ENCODE data around the gene ARMS2.

ARMS2 gene

DNA sequence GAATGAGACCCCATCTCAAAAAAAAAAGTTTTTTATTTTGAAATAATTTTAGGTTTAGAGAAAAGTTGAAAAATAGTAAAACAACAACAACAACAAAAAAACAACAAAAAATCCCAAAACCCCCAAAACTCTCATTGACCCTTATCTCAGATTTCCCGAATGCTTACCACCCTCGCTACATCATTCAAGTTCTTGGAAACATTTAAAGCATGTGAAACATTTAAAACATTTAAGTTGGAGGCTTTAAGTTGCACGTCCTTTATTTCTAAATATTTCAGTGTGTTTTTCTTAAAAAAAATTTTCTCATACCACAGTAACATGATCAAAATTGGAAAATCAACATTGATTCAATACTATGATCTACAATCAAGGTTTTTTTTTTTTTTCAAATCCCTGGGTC lies 382 bp upstream of the ARMS2 start:
- DNase-seq (ENCODE audit: low spot score): no peak

DNA sequence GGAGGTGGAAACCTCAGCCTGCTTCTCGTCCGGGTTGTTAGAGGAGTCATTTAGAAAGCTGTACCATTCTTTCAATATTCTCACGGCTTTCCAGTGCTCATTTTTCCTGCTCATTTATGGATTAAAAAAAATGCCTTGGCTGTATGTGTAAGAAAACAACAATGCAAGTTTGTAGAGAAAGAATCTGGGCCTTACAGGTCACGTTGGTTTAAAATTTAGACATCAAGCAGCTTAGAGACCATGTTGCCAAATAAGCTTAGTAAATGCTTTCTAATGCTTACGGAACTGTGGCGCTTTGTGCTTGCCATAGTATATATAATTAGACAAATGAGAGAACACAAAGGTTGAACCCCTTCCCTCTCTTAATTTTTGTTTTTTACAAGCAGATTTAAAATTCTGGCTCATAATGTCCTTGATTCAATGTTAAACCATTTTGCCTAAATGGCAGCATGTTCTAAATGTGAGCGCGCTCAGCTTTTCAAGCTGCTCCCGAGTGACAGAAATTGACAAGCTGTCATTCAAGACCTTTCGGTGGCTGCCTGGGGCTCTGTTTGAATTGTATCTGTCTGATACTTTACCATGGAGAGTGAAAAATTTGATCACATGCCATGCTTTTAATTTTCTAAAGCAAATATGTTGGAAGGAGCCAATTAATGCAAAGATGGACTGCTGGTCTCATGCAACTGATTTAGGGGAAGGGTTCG lies 1.1 kb downstream of the ARMS2 start:
- no peak for DNase-seq (ENCODE audit: low spot score)

DNA sequence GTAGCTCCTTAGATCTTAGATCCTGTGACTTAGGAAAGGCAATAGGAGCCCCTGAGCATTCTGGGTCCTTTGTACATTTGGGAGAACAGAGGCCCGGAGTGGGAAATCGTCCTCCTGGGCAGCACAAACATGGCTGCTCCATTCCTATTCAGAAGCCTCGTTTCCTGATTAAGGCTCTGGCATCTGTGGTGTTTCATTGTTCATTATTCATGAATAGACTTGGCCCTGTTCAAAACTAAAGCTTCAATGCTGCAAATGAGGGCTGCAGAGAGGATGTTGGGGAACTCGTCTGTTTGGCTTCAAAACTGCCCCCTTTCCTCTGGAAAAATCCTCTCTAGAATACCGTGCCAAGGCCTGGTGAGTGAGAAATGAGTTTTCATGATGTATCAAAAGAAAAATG lies 3.5 kb downstream of the ARMS2 start:
- no peak for DNase-seq (ENCODE audit: low spot score)

DNA sequence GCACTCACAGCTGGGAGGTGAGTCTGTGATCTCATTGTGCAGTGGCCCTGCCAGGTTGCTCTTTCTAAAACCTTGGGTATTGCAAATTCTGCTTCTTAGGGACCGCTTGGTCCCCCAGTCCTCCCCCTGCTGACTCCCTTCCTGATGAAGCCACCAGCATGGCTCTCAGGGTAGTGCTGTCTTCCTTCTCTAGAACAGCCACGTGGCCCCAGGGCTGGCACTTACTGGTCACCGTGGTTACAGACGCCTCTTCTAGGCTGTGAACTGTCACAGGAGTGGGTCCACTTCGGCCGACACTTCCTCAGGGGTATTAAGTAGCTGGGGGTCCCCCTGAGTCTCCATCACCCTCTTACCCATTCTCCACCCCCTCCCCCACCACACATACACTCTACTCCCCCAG lies 4.2 kb downstream of the ARMS2 start:
- DNase-seq (ENCODE audit: low spot score): no peak

DNA sequence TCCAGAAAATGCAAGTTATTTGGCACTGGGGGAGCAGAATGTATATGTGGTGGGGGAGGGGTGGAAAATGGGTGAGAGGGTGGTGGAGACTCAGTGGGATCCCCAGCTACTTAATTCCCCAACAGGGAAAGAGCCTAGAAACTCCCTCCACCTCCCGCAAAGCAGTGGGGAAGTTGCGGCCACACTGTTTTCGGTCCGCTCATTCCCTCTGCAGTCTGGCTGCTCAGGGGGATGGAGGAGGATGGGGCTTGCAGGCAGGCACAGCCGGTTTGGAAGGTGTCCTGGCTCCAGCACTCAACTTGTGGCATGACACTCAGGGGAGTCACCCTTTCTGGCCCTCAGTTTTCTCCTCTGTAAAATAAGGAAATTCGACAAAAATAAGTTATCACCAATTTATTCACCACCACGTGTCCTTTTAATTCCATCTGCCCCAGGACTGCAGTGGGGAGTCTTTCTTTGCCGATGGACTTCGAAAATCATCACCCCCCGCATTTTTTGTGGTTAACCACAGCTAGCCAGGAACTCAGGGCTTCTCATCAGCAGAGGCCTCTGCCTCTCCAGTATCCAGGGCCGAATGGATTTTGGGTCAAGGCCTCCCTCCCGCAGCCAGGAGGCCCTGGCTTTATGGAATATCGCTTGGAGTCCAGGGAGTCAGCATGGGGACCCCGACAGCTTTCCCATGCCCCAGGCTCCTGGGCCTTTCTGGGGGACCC lies 5.3 kb downstream of the ARMS2 start:
- no peak for DNase-seq (ENCODE audit: low spot score)

DNA sequence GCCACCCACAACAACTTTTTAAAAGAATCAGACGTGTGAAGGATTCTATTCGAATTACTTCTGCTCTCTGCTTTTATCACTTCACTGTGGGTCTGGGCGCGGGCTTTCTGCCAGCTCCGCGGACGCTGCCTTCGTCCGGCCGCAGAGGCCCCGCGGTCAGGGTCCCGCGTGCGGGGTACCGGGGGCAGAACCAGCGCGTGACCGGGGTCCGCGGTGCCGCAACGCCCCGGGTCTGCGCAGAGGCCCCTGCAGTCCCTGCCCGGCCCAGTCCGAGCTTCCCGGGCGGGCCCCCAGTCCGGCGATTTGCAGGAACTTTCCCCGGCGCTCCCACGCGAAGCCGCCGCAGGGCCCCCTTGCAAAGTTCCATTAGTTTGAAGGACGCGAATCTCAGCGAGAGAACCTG lies 6.4 kb downstream of the ARMS2 start:
- no peak for DNase-seq (ENCODE audit: low spot score)

DNA sequence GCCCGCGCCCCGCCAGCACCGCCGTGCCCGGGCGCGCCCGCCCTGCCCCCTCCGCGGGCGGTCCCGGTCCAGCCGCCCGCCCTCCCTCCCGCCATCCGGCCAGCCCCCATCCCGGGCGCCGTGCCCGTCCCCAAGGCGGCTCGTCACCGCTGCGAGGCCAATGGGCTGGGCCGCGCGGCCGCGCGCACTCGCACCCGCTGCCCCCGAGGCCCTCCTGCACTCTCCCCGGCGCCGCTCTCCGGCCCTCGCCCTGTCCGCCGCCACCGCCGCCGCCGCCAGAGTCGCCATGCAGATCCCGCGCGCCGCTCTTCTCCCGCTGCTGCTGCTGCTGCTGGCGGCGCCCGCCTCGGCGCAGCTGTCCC lies 6.9 kb downstream of the ARMS2 start, which contains the start of gene HTRA1:
Gene HTRA1, plus strand, starts transcription at position 187 of the 362 bp plus-strand sequence. Its CDS starts 100 bp downstream, at position 287.
- DNase-seq (ENCODE audit: low spot score): no peak

DNA sequence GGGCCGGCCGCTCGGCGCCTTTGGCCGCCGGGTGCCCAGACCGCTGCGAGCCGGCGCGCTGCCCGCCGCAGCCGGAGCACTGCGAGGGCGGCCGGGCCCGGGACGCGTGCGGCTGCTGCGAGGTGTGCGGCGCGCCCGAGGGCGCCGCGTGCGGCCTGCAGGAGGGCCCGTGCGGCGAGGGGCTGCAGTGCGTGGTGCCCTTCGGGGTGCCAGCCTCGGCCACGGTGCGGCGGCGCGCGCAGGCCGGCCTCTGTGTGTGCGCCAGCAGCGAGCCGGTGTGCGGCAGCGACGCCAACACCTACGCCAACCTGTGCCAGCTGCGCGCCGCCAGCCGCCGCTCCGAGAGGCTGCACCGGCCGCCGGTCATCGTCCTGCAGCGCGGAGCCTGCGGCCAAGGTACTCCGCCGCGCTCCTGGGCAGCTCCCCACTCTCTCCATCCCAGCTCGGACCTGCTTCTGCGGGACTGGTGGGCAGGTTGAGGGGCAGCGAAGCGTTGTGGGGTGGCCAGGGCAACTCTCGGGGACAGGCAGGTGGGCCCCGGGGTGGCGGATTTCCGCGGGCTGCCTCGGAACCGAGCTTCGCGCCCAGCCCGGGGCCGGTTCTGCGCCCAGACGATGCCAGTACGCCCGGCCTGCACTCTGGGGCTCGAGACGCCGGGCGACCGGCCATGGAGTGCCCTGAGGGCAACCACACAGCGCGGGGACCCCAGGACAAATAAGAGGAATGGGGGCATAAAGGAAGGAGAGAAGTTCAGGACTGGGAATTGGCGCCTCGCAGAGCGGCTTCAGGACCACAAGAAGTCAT lies 7.5 kb downstream of the ARMS2 start:
- no peak for DNase-seq (ENCODE audit: low spot score)

DNA sequence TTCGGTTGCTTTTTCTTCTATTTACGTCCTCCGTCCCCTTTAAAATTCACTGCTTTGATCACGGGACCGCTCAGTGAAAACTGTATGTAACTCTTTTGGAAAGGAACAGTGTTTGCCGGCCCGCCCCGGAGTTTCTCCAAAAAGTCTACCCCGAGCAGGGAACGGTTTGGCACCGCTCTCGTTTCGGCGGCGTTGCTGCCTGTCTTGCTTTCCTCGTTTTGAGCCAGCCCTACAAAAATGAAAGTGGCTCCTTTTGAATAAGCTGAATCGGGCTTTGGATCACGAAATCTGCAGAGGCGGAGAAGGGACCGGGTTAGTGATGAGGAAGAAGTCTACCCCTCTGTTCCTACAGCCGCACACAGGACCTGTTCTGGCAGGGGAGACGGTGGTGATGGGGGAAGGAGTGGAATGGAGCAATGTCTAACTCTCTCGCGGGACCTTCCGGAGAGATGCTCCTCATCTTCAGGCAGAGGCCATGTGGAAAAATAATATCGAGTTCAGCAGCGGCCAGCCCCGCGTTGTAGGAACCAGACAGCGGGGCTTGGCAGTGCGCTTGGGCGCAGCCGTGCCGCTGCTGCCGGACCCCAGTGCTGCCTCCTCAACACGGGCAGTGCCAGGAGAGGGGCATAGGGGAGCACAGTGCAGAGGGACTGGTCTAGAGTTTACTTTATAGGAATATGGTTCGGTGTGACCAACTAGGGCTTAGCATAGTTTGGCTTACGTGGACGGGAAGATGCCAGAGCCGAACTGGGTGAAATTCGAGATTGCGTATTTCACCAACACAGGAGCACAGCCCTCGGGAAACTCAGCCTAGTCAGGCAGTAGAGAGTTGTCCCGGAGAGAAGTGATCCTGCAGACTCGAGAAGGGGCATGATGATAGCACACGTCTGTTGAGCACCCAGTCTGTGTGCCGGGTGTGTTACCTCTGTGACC lies 8.3 kb downstream of the ARMS2 start:
- DNase-seq (ENCODE audit: low spot score): no peak

DNA sequence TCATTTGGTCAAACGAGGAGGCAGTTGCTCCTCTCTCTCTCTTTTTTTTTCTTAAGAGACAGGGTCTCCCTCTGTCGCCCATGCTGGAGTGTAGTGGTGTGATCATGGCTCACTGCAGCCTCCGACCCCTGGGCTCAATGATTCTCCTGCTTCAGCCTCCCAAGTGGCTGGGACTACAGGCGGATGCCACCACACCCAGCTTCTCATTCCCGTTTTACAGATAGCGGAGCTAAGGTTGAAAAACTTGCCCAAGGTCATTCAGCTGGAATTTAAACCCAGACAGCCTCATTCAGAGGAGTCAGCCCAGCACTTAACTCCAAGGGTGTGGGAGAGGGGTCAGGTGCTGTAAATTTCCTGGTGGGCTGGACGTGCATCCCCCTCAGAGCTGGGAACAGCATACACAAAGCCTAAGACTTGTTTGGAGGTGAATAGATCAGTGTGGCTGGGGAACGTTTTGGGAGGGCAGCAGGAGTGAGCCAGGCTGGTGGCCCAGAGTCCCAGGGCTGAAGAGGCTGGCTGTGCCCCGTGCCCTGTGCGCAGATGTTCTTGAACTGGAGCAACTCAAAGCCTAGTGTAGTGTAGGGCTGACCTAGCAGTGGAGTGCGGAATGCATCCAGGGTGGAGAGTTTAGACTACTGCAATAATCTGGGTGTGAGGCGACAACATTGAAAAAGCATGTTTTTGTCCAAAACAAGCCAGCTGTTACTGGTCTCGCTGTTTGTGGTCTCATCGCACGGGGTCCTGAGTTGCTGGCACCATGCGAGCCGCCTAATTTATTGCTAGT lies 9.2 kb downstream of the ARMS2 start:
- DNase-seq (ENCODE audit: low spot score): no peak

DNA sequence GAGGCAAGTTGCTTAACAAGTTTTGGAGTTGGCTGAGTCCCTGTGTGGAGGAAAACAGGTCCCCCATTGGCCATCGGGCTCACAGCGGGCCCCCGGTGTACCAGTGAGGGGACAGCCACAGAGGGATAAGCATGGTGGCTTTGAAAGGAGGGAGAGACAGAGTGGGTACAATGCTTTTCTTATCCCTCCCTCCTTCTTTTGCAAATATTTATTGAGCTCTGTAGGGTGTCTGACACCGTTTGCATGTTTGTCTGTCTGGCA lies 9.7 kb downstream of the ARMS2 start:
- DNase-seq (ENCODE audit: low spot score): no peak

DNA sequence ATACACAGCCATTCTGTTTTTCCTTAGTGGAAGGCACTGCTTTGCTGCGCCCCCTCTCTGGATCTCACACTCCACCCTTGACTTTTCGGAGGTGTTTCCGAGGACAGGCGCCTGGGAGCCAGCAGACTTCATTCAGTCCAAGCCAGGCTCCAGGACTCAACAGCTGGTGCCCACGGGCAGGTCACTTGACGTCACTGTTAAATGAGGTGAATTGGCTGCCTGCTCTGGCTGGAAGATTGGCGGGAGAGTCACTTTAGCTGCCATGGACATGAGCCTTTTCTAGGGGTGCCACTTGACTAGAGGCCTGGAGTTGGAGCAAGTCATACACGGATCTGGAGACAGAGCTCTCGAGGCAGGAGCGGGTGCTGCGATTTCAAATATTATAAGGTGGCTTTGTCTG lies 10.1 kb downstream of the ARMS2 start:
- DNase-seq (ENCODE audit: low spot score): no peak

DNA sequence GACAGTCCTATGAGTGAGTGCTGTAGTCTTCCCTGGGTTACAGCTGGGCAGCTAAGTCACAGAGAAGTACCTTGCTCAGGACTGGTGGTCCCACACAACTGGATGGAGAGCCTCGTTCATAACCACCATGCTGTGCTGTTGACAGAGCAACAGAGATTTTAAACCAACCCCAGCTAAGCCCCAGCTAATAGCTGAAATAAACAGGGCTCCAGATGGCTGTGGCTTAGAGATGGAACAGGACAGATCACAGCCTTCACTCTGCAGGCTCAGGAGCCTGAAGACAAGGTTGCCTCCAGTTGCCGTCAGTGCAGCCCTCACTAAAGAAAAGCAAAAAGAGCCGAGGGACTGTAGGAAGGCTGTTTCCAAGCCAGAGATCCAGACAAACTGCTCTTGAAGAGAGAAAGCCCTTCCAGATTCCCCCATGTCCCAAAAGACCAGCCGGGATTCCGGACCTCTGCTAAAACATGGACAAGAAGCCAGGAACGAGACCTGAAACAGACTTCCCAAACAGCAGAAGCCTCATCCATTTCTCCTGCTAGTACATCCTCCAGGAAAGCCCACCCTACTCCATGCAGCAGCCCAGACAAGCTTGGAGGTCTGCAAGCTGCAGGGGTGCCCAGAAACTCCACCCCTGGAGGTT lies 11.1 kb downstream of the ARMS2 start:
- DNase-seq (ENCODE audit: low spot score): no peak

DNA sequence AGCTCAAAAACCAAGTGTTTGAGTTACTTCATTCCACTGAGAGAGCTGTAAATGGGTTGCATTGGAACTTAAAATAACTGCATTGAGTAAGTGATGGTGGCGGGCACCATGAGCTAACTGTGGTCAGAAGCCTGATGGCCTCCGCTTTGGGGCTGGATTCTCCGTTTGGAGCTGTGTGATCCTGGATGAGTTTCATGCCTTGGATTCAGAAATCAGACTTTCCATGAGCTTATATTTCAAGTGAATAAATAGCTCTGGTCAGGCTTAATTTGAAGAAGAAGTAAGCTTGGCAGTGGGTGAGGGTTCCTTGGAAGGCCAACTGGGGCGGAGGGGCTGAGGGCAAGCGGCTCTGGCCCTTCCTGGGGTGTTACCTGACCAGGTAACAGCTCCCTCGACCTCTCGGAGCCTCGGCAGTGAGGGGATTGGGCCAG lies 12.5 kb downstream of the ARMS2 start:
- no peak for DNase-seq (ENCODE audit: low spot score)

DNA sequence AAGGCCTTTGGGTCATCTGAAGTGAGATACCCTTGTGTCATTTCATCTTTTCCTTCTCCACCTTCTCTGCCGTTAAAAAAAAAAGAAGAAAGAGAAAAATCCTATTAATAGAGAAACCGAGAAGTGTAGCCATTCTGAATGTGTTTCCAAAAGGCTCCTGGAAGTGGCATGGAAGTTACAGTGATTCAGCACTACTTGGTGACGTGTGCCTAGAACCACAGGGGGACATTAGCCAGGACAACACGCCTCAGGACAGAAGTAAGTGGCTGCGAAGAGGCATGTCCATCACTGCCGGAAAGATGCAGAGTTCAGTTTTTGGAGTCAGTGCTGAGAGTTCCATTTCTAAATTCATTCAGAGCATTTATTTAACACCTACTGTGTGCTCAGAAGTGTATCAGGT lies 13.2 kb downstream of the ARMS2 start:
- no peak for DNase-seq (ENCODE audit: low spot score)

DNA sequence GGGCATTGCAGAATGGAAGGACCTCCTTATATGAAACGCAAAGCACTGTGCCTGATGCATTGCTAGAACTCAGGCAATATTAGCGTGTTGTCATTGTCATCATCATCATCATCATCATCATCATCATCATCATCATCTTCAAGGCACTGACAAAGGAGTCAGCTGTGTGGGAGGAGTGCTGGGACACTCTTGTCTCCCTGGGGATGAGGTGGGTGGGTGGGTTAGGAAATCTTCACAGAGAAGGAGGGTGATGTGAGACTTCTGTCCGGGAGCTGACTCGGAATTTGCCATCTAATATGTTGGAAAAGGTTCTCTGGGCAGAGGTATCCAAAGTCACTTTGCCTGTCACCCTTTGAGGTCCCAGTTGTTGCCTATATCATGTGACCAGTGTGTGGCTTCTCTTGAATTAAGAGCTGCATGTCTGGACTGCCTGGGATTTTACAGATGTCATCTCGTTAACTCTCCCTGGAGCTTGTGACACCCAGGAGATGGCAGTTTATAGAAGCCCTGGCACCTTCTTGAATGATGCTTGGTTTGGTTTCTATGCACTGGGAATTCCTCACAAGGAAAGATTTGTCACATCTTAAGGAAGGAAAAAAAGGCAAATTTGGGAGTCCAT lies 14.0 kb downstream of the ARMS2 start:
- DNase-seq (ENCODE audit: low spot score): no peak

DNA sequence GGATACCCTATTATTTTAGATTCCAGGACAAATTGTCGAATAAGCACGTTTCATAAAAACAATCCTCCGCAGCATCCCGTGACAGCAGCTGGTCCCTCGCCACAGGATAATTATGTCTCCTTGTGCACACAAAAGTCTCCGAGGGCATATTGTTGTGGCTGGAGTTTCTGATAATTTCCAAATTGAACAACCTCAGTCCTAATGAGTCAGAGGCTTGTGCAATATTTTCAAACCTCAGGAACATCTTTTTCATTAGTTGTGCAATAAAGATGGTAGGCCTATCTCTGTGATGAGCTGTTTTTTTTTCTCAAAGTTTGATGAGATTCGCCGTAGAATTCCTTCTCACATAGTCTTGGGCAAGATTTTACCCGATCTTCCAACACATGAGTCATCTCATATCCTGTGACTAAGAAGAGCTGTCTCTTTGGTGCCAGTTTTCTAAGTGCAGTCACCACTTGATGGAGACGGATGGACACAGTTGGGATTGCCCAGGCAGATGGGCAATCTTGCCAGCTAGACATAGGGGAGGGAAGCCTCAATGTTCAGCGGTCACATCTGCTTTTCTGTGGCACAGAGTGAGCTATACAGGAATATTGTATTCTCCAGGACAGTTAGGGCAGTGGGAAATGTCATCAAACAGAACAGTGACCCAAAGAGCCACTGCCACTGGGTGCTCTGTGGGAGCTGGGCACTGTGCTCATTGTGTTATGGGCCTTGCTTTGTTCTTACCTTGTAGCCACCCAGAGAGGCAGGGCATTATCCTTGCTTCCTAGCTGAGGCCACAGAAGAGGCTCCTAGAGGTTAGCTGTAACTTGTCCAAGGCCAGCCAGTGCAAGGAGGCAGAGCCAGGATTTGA lies 14.7 kb downstream of the ARMS2 start:
- no peak for DNase-seq (ENCODE audit: low spot score)

DNA sequence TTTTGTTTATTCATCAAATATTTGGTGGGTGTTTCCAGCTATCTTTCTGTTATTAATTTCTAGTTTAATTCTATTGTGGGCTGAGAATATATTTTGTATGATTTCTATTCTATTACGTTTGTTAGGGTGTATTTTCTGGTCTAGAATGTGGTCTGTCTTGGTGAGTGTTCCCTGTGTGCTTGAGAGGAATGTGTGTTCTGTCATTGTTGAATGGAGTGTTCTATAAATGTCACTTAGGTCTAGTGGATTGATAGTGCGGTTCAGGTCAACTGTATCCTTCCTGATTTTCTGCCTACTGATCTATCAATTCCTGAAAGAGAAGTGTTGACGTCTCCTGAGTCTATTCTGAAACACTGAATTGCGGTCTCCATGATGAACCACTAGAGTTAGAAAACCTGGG lies 15.4 kb downstream of the ARMS2 start:
- no peak for DNase-seq (ENCODE audit: low spot score)

DNA sequence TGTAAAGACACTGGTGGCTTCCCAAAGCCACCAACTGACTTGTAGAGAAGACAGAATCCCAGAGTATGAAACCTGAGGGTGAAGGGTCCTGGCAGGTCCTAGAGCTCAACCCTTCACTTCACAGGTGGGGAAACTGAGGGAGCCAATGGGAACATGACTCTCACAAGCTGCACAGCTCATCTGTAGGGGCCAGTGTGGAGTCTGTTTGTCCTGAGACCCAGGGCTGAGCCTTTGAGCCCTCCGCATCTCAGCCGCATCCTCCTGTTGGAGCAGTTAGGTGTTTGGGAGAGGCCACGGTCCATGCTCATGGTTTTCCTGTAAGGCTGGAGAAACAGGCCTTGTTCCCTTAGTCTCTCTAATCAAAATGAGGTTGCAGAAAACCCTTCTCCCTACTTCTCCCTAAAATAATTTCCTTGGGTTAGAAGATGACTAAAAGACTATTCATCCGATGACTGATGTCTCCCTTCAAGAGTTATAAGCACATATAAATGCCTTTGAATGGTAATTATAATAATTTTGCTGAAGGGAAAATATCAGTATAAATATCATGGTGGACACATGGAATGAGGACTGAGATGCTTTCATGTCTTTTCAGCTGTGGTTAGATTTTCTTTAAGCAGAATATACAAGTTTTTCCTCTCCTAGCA lies 17.2 kb downstream of the ARMS2 start:
- no peak for DNase-seq (ENCODE audit: low spot score)
